ENCODE measurements around the gene HARS2. TPM values are rescaled to one million over a fixed set of nuclear protein-coding genes. Genes with fewer than 3 reads are reported as not detected.

HARS2 gene
- total RNA-seq, 2 experiments from 2014 or later = 30.6 to 34.7 TPM

Other genes with a start within 250 kb of the HARS2 start
- 10 to 100 TPM in 1 of 2 experiments, 1 to 10 TPM in 1; 8.0 to 11.6 TPM for gene EIF4EBP3, start 143.8 kb upstream of the HARS2 start, total RNA-seq
- gene SRA1, start 134.0 kb upstream of the HARS2 start, total RNA-seq = 10 to 100 TPM; 37.4 to 38.3 TPM
- 10 to 100 TPM; 23.7 to 27.5 TPM for gene APBB3, start 126.9 kb upstream of the HARS2 start, total RNA-seq
- gene SLC35A4, start 126.6 kb upstream of the HARS2 start, total RNA-seq = 10 to 100 TPM; 78.9 to 82.1 TPM
- gene CD14, start 58.3 kb upstream of the HARS2 start, total RNA-seq = under 1 TPM; 0.23 to 0.38 TPM
- gene TMCO6, start 52.0 kb upstream of the HARS2 start, total RNA-seq = 10 to 100 TPM; 28.9 to 29.0 TPM
- gene NDUFA2, start 43.8 kb upstream of the HARS2 start, total RNA-seq = 10 to 100 TPM; 73.0 to 83.8 TPM
- gene IK, start 43.6 kb upstream of the HARS2 start, total RNA-seq = 100 to 1,000 TPM; 123 to 126 TPM
- gene WDR55, start 26.6 kb upstream of the HARS2 start, total RNA-seq = 10 to 100 TPM; 35.0 to 35.2 TPM
- 1 to 10 TPM; 2.2 to 2.5 TPM for gene DND1, start 17.9 kb upstream of the HARS2 start, total RNA-seq
- gene HARS1, start 85 bp upstream of the HARS2 start, total RNA-seq = 10 to 100 TPM; 66.0 to 70.2 TPM
- 10 to 100 TPM; 52.0 to 52.7 TPM for gene ZMAT2, start 9.0 kb downstream of the HARS2 start, total RNA-seq
- gene PCDHA1, start 94.7 kb downstream of the HARS2 start, total RNA-seq = not detected
- gene PCDHA2, start 103.4 kb downstream of the HARS2 start, total RNA-seq = not detected
- not detected for gene PCDHA3, start 109.6 kb downstream of the HARS2 start, total RNA-seq
- gene PCDHA4, start 115.6 kb downstream of the HARS2 start, total RNA-seq = not detected
- gene PCDHA5, start 130.2 kb downstream of the HARS2 start, total RNA-seq = not detected
- not detected for gene PCDHA6, start 136.5 kb downstream of the HARS2 start, total RNA-seq
- not detected for gene PCDHA7, start 142.8 kb downstream of the HARS2 start, total RNA-seq
- gene PCDHA8, start 149.7 kb downstream of the HARS2 start, total RNA-seq = not detected
- gene PCDHA9, start 156.9 kb downstream of the HARS2 start, total RNA-seq = not detected
- not detected for gene PCDHA10, start 164.4 kb downstream of the HARS2 start, total RNA-seq
- gene PCDHA11, start 177.5 kb downstream of the HARS2 start, total RNA-seq = not detected
- not detected for gene PCDHA12, start 183.9 kb downstream of the HARS2 start, total RNA-seq
- not detected for gene PCDHA13, start 190.7 kb downstream of the HARS2 start, total RNA-seq
- gene PCDHAC1, start 234.8 kb downstream of the HARS2 start, total RNA-seq = not detected

Measured in activated CD4-positive, alpha-beta memory T cell treated with anti-CD3 and anti-CD28 coated beads, Interleukin-2, amount 10 ng/mL, durations not matched to agents 7 days and 5 days (primary cell).